HG03558 (cell line): Measurements from ENCODE around the gene ERH.

Source experiments
- ATAC-seq: cut with Tn5 transposase; IDR thresholded peaks from one replicate; pipeline ENCODE4 v1.9.1; 2021; ENCODE audit warnings: moderate number of reproducible peaks; ENCODE audit not compliant: unreplicated experiment; ENCODE audit errors: extremely low read depth

Gene ERH

GRCh38 chr14:69333791-69334337 lies 64.2 kb downstream of the ERH start:
- no peak for ATAC-seq

GRCh38 chr14:69332782-69333395 lies 65.2 kb downstream of the ERH start:
- ATAC-seq: no peak

GRCh38 chr14:69331206-69331605 lies 66.9 kb downstream of the ERH start:
- no peak for ATAC-seq
